HL-60 (cell line): ENCODE measurements around the gene DNAJC10.
"Not testable (repeated sequence)": the region's sequence is repeated elsewhere in the genome, so short reads cannot be mapped to it uniquely, and the experiment has no call there.

Experiments used
- DNase-seq, 2 experiments: peaks; one replicate each; pipeline ENCODE4 v3.0.0-alpha.2; 2010 to 2020; ENCODE audit warnings: low read depth in 1 of 2, low spot score in 1 of 2
- H3K27ac ChIP-seq: fragments of 250-450 bp; sonication (Bioruptor Pico); replicated peaks from 2 replicates; pipeline ENCODE4 v1.5.1; 2020; ENCODE audit warnings: mild to moderate bottlenecking, moderate library complexity
- H3K27me3 ChIP-seq: fragments of 250-450 bp; sonication (Bioruptor Pico); 2 replicates; pipeline ENCODE4 v1.5.1; 2021; ENCODE audit warnings: mild to moderate bottlenecking, moderate library complexity; ENCODE audit not compliant: insufficient read depth, poor library complexity, severe bottlenecking
- H3K4me3 ChIP-seq: replicated peaks from 2 replicates; pipeline ENCODE4 v1.5.1; 2011; ENCODE audit warnings: mild to moderate bottlenecking, control low read depth, low read length; ENCODE audit not compliant: insufficient read depth
- GABPA ChIP-seq: IDR thresholded peaks from 2 replicates; pipeline ENCODE4 v1.6.1; 2012; ENCODE audit warnings: low read depth
- POLR2AphosphoS5 ChIP-seq: IDR thresholded peaks from 2 replicates; pipeline ENCODE4 v1.6.1; 2012; ENCODE audit warnings: low read depth
- SPI1 ChIP-seq: IDR thresholded peaks from 2 replicates; pipeline ENCODE4 v1.6.1; 2012; ENCODE audit warnings: low read depth, mild to moderate bottlenecking, borderline replicate concordance
- TF ChIP-seq, protein P1 (sequence below): IDR thresholded peaks from one replicate; pipeline ENCODE4 v1.5.1; 2011; ENCODE audit warnings: low read length, control low read depth, inconsistent platforms; ENCODE audit not compliant: insufficient read depth
- TF ChIP-seq, protein P2 (sequence below): IDR thresholded peaks from 2 replicates; pipeline ENCODE4 v1.6.1; 2012; ENCODE audit warnings: low read depth; ENCODE audit not compliant: insufficient replicate concordance

Gene DNAJC10

DNA sequence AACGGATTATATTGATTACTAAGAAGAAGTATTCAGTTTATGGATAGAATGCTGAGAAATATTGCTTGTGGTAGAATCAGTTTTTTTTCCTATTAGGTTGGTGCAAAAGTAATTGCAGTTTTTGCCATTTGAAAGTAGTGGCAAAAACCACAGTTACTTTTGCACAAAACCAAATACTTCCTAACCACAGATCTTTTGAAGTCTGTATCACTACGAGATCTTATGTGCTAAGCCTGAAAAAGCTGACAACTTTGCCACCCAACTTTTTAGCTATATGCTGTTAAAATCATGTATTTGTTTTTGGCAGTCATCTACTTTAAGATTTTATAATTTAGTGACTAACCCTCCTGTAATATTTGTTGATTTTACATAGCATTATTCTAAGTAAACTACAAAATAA, 24.6 kb downstream of the DNAJC10 start:
- TF ChIP-seq, protein P1, sequence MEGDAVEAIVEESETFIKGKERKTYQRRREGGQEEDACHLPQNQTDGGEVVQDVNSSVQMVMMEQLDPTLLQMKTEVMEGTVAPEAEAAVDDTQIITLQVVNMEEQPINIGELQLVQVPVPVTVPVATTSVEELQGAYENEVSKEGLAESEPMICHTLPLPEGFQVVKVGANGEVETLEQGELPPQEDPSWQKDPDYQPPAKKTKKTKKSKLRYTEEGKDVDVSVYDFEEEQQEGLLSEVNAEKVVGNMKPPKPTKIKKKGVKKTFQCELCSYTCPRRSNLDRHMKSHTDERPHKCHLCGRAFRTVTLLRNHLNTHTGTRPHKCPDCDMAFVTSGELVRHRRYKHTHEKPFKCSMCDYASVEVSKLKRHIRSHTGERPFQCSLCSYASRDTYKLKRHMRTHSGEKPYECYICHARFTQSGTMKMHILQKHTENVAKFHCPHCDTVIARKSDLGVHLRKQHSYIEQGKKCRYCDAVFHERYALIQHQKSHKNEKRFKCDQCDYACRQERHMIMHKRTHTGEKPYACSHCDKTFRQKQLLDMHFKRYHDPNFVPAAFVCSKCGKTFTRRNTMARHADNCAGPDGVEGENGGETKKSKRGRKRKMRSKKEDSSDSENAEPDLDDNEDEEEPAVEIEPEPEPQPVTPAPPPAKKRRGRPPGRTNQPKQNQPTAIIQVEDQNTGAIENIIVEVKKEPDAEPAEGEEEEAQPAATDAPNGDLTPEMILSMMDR: no peak
- TF ChIP-seq GABPA (no peak), POLR2AphosphoS5 (no peak), SPI1 (no peak)
- TF ChIP-seq, protein P2, sequence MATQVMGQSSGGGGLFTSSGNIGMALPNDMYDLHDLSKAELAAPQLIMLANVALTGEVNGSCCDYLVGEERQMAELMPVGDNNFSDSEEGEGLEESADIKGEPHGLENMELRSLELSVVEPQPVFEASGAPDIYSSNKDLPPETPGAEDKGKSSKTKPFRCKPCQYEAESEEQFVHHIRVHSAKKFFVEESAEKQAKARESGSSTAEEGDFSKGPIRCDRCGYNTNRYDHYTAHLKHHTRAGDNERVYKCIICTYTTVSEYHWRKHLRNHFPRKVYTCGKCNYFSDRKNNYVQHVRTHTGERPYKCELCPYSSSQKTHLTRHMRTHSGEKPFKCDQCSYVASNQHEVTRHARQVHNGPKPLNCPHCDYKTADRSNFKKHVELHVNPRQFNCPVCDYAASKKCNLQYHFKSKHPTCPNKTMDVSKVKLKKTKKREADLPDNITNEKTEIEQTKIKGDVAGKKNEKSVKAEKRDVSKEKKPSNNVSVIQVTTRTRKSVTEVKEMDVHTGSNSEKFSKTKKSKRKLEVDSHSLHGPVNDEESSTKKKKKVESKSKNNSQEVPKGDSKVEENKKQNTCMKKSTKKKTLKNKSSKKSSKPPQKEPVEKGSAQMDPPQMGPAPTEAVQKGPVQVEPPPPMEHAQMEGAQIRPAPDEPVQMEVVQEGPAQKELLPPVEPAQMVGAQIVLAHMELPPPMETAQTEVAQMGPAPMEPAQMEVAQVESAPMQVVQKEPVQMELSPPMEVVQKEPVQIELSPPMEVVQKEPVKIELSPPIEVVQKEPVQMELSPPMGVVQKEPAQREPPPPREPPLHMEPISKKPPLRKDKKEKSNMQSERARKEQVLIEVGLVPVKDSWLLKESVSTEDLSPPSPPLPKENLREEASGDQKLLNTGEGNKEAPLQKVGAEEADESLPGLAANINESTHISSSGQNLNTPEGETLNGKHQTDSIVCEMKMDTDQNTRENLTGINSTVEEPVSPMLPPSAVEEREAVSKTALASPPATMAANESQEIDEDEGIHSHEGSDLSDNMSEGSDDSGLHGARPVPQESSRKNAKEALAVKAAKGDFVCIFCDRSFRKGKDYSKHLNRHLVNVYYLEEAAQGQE: no peak
- DNase-seq: no peak
- H3K27ac ChIP-seq: no peak overlapping the region
- no peaks in the 10 kb centered on the region for H3K27me3 ChIP-seq
- no peak overlapping the region for H3K4me3 ChIP-seq

DNA sequence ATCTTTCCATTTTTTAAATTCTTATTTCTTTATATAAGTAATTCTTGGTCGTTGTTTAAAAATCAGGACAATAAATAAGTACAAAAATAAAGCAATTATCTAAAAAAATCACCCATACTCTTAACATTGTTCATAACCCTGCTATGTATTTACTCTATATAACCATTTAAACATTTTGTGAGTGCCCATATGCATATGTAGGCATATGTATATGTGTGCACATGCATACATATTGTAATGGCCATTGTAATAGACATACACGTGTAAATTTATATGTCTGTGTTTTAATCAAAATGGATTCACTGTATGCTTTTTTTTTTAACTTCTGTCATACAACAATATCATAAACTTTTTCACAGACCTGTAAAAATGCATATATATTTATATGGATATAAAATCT, 25.6 kb downstream of the DNAJC10 start:
- TF ChIP-seq, protein P1: no peak
- TF ChIP-seq GABPA (no peak), POLR2AphosphoS5 (no peak), SPI1 (no peak)
- TF ChIP-seq, protein P2: no peak
- no peak overlapping the region for H3K4me3 ChIP-seq
- no peak for DNase-seq
- H3K27me3 ChIP-seq: no peaks in the 10 kb centered on the region
- H3K27ac ChIP-seq: no peak overlapping the region

DNA sequence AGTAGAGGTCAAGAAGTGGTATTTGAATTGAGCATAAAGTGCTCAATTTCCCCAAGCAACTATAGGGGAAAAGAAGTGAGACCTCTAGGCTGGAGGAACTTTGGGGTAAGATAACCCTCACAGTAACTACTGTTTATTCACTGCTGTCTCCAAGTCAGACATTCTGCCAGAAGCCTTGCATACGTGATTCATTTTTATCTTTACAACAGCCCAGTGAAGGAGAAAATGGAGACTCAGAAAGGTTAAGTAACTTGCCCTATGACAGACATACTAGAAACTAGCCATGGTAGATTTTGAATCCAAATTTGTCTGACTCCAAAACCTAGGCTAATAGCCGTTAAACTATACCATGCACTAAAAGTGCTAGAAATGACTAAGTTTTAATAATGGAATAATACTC, 28.4 kb downstream of the DNAJC10 start:
- Histone ChIP-seq H3K27me3 (no peaks in the 10 kb centered on the region), H3K27ac (no peak overlapping the region)
- TF ChIP-seq GABPA: no peak

DNA sequence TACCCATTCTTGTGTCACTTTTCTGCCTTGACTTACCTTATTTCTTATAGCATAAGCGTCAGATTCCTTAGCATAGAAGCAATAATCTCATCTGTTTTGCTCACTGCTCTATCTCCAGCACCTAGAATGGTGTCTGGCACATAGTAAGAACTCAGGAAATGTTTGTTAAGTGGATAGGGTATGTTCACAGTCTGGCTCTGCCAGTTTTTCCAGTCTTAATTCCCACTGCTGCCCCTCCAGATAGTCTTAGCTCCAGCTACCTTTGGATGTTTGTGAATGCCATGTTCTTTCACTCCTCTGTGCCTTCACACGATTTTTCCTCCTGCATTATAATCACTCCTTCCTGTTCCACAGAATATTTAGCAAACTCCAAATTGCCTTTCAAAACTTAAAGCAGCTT, 29.0 kb downstream of the DNAJC10 start:
- DNase-seq: no peak
- TF ChIP-seq GABPA (no peak), POLR2AphosphoS5 (no peak), SPI1 (no peak)
- TF ChIP-seq, protein P2: no peak
- TF ChIP-seq, protein P1: no peak
- Histone ChIP-seq H3K27ac (no peak overlapping the region), H3K27me3 (no peaks in the 10 kb centered on the region), H3K4me3 (no peak overlapping the region)

More for the DNA sequence above, 28.4 kb downstream of the DNAJC10 start:
- DNase-seq: no peak
- no peak overlapping the region for H3K4me3 ChIP-seq

DNA sequence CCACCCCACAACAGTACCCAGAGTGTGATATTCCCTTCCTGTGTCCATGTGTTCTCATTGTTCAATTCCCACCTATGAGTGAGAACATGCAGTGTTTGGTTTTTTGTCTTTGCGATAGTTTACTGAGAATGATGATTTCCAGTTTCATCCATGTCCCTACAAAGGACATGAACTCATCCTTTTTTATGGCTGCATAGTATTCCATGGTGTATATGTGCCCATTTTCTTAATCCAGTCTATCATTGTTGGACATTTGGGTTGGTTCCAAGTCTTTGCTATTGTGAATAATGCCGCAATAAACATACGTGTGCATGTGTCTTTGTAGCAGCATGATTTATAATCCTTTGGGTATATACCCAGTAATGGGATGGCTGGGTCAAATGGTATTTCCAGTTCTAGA, 29.8 kb downstream of the DNAJC10 start:
- not testable (repeated sequence) for H3K27me3 ChIP-seq, DNase-seq, H3K27ac ChIP-seq, H3K4me3 ChIP-seq
